ENCODE measurements around the gene MADD. TPM values are rescaled to one million over a fixed set of nuclear protein-coding genes. Genes with fewer than 3 reads are reported as not detected.

The MADD gene
- total and polyA plus RNA-seq, 2 donors (not counting 3 experiments of a cell fraction or from before 2014, with no cell fraction given), result 35.3 to 36.8 TPM

DNA sequence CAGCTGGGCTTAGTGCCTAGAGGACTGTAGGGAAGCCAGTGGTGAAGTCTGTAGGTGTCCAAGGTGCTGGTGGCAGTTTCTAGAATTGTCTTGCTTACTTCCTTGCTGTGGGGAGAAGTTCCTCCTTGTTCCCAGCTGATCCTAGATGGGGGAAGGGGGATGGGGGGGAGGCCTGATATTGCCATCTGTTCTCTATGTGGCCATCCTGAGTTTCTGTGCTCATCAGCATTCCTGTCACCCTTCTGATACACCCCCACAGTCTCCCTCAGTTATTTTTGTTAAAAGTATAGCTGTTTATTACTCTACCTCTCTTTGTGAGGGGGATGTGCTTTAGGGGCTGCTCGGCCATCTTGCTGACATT is 36.5 kb downstream of the MADD start:
- Histone ChIP-seq H3K9me3 (replicated peaks; ENCODE audit: control insufficient read depth, insufficient read depth, low read length) (no peaks in the 10 kb centered on the region), H3K4me3 (replicated peaks in 1 of 3; ENCODE audit: insufficient read depth in 1 of 3, low read depth in 1 of 3, low read length in 3 of 3) (no peak overlapping the region), H3K36me3 (ENCODE audit: control insufficient read depth in 2 of 2, extremely low read depth in 1 of 2, insufficient read depth in 2 of 2, low read length in 2 of 2) (peaks cover 3 to 34% of the 10 kb centered on the region in 2 experiments), H3K79me2 (ENCODE audit: control insufficient read depth, insufficient read depth, low read length) (no peaks in the 10 kb centered on the region), H2AFZ (ENCODE audit: low read depth, low read length) (no peak overlapping the region), H3K9ac (replicated peaks; ENCODE audit: extremely low read depth, insufficient read depth, low read length) (no peak overlapping the region), H4K20me1 (replicated peaks; ENCODE audit: control insufficient read depth, extremely low read depth, insufficient read depth, low read length) (no peaks in the 10 kb centered on the region), H3K4me2 (ENCODE audit: insufficient read depth, low read length) (no peak overlapping the region), H3K27ac (ENCODE audit: insufficient read depth, low read depth, low read length) (no peak overlapping the region), H3K9me1 (replicated peaks; ENCODE audit: control insufficient read depth, extremely low read depth, insufficient read depth, low read length) (no peaks in the 10 kb centered on the region), H3K27me3 (ENCODE audit: control insufficient read depth in 2 of 2, insufficient read depth in 2 of 2, low read length in 2 of 2) (no peaks in the 10 kb centered on the region), H3K4me1 (ENCODE audit: control insufficient read depth, extremely low read depth, insufficient read depth, low read length) (no peaks in the 10 kb centered on the region)
- ChIA-PET CTCF (interaction anchor here (0.6 to 1.1 kb wide), 3 partner anchors 11 to 148 kb away, joined by 3 to 4 read pairs (median 3); no protein-coding TSS in a partner anchor), POLR2A (no interaction called here)
- intact Hi-C loops (cut with micrococcal nuclease) (no loop called here), dilution Hi-C loops (cut with MboI; ENCODE audit: extremely low pct_ligation_motif_present, low sequenced_read_pairs) (no loop called here)
- DNase-seq (ENCODE audit: low read depth, low spot score) (no peak), FAIRE-seq (no peak)
- no TSS peak for BruUV-seq (replicated peaks)
- TF ChIP-seq FOS (IDR thresholded peaks at IDR 0.05; ENCODE audit: borderline replicate concordance, insufficient read depth, low read length) (no peak), POLR2AphosphoS5 (IDR thresholded peaks at IDR 0.05; ENCODE audit: insufficient read depth, low read depth, low read length) (no peak), EZH2 (IDR thresholded peaks at IDR 0.05; ENCODE audit: borderline replicate concordance, low read depth, low read length, severe bottlenecking) (no peak), JUN (IDR thresholded peaks at IDR 0.05; ENCODE audit: borderline replicate concordance, insufficient read depth, insufficient read length, low read depth) (no peak), POLR2A (IDR thresholded peaks at IDR 0.05; ENCODE audit: low read depth, low read length) (no peak), MYC (IDR thresholded peaks at IDR 0.05; ENCODE audit: low read depth, low read length) (no peak), GATA2 (IDR thresholded peaks at IDR 0.05; ENCODE audit: insufficient read depth, insufficient read length, low read depth, low read length) (no peak)
- TF ChIP-seq, protein P1, sequence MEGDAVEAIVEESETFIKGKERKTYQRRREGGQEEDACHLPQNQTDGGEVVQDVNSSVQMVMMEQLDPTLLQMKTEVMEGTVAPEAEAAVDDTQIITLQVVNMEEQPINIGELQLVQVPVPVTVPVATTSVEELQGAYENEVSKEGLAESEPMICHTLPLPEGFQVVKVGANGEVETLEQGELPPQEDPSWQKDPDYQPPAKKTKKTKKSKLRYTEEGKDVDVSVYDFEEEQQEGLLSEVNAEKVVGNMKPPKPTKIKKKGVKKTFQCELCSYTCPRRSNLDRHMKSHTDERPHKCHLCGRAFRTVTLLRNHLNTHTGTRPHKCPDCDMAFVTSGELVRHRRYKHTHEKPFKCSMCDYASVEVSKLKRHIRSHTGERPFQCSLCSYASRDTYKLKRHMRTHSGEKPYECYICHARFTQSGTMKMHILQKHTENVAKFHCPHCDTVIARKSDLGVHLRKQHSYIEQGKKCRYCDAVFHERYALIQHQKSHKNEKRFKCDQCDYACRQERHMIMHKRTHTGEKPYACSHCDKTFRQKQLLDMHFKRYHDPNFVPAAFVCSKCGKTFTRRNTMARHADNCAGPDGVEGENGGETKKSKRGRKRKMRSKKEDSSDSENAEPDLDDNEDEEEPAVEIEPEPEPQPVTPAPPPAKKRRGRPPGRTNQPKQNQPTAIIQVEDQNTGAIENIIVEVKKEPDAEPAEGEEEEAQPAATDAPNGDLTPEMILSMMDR (IDR thresholded peaks at IDR 0.05; ENCODE audit: extremely low read depth in 1 of 2, insufficient read depth in 1 of 2, low read depth in 1 of 2, low read length in 2 of 2), result no peak
- TF ChIP-seq, protein P2, sequence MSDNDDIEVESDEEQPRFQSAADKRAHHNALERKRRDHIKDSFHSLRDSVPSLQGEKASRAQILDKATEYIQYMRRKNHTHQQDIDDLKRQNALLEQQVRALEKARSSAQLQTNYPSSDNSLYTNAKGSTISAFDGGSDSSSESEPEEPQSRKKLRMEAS (IDR thresholded peaks at IDR 0.05; ENCODE audit: insufficient read depth, insufficient read length), result no peak

Data from endothelial cell of umbilical vein (primary cell).